Smooth muscle cell (in vitro differentiated cells): ENCODE results near the gene NFKB1. TPM values are rescaled to one million over a fixed set of nuclear protein-coding genes. Genes with fewer than 3 reads are reported as not detected.

Source experiments
- DNase-seq: peaks from one replicate; lab custom pipeline; 2025; ENCODE audit not compliant: unreplicated experiment; lab: John Stamatoyannopoulos, UW
- H2AFZ ChIP-seq: fragments of 200-600 bp; sonication (generic); 2 replicates; pipeline ENCODE4 v1.6.0; 2016; ENCODE audit warnings: antibody characterized with exemption, low read depth, mild to moderate bottlenecking
- H3F3A ChIP-seq: fragments of 200-600 bp; sonication (generic); 2 replicates; pipeline ENCODE4 v1.6.0; 2017; ENCODE audit warnings: antibody characterized with exemption, low read depth
- H3K27ac ChIP-seq: fragments of 200-600 bp; sonication (generic); 2 replicates; pipeline ENCODE4 v1.5.1; 2016; ENCODE audit warnings: low read depth, mild to moderate bottlenecking
- H3K27me3 ChIP-seq: fragments of 200-600 bp; sonication (generic); 2 replicates; pipeline ENCODE4 v1.6.1; 2016; ENCODE audit warnings: low read depth, mild to moderate bottlenecking
- H3K36me3 ChIP-seq: fragments of 200-600 bp; sonication (generic); 2 replicates; pipeline ENCODE4 v1.5.1; 2016; ENCODE audit warnings: low read depth
- H3K4me1 ChIP-seq: fragments of 200-600 bp; sonication (generic); 2 replicates; pipeline ENCODE4 v1.5.1; 2016; ENCODE audit warnings: low read depth
- H3K4me2 ChIP-seq: fragments of 200-600 bp; sonication (generic); 2 replicates; pipeline ENCODE4 v1.6.0; 2016; ENCODE audit warnings: mild to moderate bottlenecking
- H3K4me3 ChIP-seq: fragments of 200-600 bp; sonication (generic); 2 replicates; pipeline ENCODE4 v1.5.1; 2016; ENCODE audit warnings: mild to moderate bottlenecking
- H3K79me2 ChIP-seq: fragments of 200-600 bp; sonication (generic); 2 replicates; pipeline ENCODE4 v1.6.0; 2016; ENCODE audit warnings: low read depth, mild to moderate bottlenecking
- H3K9ac ChIP-seq: fragments of 200-600 bp; sonication (generic); 2 replicates; pipeline ENCODE4 v1.6.0; 2016; ENCODE audit warnings: low read depth
- H3K9me3 ChIP-seq: fragments of 200-600 bp; sonication (generic); replicated peaks from 2 replicates; pipeline ENCODE4 v1.5.1; 2016; ENCODE audit warnings: low read depth
- H4K20me1 ChIP-seq: fragments of 200-600 bp; sonication (generic); 2 replicates; pipeline ENCODE4 v1.6.0; 2016; ENCODE audit warnings: low read depth
- whole genome bisulfite sequencing: methylation state at CpG from one replicate; pipeline ENCODE4 v1.1.7; 2016; ENCODE audit warnings: low lambda C conversion rate; 5-methylcytosine and 5-hydroxymethylcytosine counted together
- polyA plus RNA-seq: library from polyadenylated mRNA; unstranded; fragments of >200 nt; fragmentation: Nextera tagmentation; extraction: Ambion mirVana; gene quantifications from 2 replicates; pipeline ENCODE4 v1.2.1, GENCODE V29; 2016
- total RNA-seq: library from RNA; depleted of rRNA; stranded (reverse); fragments of >200 nt; gene quantifications from 2 replicates; pipeline ENCODE4 v1.2.3, GENCODE V29; 2014
- TF ChIP-seq, protein P1 (sequence below): fragments of 200-600 bp; sonication (generic); IDR thresholded peaks from 2 replicates; pipeline ENCODE4 v1.5.1; 2017; ENCODE audit warnings: borderline replicate concordance, mild to moderate bottlenecking, antibody characterized with exemption; ENCODE audit not compliant: insufficient read depth, poor library complexity, severe bottlenecking

Gene NFKB1
- total and polyA plus RNA-seq, 2 experiments from 2014 or later = 15.6 to 16.1 TPM

- no peak overlapping the region for H3K4me2 ChIP-seq
- no peaks in the 10 kb centered on the region for H3K36me3 ChIP-seq
- H4K20me1 ChIP-seq = no peaks in the 10 kb centered on the region
- no peak overlapping the region for H3K4me3 ChIP-seq
- H3K79me2 ChIP-seq = no peaks in the 10 kb centered on the region
- H3K4me1 ChIP-seq = peaks cover 3% of the 10 kb centered on the region
- H3K9me3 ChIP-seq = no peaks in the 10 kb centered on the region
- no peak for DNase-seq
- TF ChIP-seq, protein P1, sequence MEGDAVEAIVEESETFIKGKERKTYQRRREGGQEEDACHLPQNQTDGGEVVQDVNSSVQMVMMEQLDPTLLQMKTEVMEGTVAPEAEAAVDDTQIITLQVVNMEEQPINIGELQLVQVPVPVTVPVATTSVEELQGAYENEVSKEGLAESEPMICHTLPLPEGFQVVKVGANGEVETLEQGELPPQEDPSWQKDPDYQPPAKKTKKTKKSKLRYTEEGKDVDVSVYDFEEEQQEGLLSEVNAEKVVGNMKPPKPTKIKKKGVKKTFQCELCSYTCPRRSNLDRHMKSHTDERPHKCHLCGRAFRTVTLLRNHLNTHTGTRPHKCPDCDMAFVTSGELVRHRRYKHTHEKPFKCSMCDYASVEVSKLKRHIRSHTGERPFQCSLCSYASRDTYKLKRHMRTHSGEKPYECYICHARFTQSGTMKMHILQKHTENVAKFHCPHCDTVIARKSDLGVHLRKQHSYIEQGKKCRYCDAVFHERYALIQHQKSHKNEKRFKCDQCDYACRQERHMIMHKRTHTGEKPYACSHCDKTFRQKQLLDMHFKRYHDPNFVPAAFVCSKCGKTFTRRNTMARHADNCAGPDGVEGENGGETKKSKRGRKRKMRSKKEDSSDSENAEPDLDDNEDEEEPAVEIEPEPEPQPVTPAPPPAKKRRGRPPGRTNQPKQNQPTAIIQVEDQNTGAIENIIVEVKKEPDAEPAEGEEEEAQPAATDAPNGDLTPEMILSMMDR = no peak
- H2AFZ ChIP-seq = no peak overlapping the region
- H3K27ac ChIP-seq = no peak overlapping the region
- H3K27me3 ChIP-seq = no peaks in the 10 kb centered on the region
- H3F3A ChIP-seq = no peaks in the 10 kb centered on the region
- no peak overlapping the region for H3K9ac ChIP-seq
- WGBS = 59% methylated on average over 1 of the region's 1 CpG
These were observed 46.9 kb upstream of the NFKB1 start for GRCh38 chr4:102454268-102454667.

- no peak overlapping the region for H3K9ac ChIP-seq
- no peak overlapping the region for H2AFZ ChIP-seq
- no peaks in the 10 kb centered on the region for H3K79me2 ChIP-seq
- H3K4me2 ChIP-seq = no peak overlapping the region
- no peaks in the 10 kb centered on the region for H4K20me1 ChIP-seq
- no peaks in the 10 kb centered on the region for H3K9me3 ChIP-seq
- no peak for DNase-seq
- no peak overlapping the region for H3K4me3 ChIP-seq
- no peak overlapping the region for H3K27ac ChIP-seq
- TF ChIP-seq, protein P1 = no peak
- no peaks in the 10 kb centered on the region for H3K27me3 ChIP-seq
- H3K36me3 ChIP-seq = no peaks in the 10 kb centered on the region
- 92% methylated on average over 9 of the region's 9 CpGs for WGBS
- peaks cover 3% of the 10 kb centered on the region for H3K4me1 ChIP-seq
- no peaks in the 10 kb centered on the region for H3F3A ChIP-seq
These were observed 46.0 kb upstream of the NFKB1 start for GRCh38 chr4:102454981-102455685.

DNA sequence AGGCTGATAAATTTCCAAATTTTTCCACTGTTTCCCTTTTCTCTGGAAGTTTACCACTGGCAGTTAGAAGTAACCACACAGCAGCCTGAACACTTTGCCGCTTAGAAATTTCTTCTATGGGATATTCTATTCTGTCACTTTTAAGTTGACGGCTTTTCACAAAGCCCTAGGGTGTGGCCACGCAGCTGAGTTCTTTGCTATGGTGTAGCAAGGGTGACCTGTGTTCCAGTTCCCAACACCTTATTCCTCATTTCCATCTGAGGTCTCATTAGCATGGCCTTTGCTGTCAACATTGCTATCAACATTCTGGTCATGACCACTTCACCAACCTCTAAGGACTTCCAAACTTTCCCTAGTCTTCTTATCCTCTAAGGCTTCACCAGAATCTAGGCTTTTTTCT, 45.4 kb upstream of the NFKB1 start:
- DNase-seq = no peak
- H3K9me3 ChIP-seq = no peaks in the 10 kb centered on the region
- no peak overlapping the region for H3K27ac ChIP-seq
- H3K9ac ChIP-seq = no peak overlapping the region
- 86% methylated on average over 3 of the region's 3 CpGs for WGBS
- TF ChIP-seq, protein P1 = no peak
- peaks cover 3% of the 10 kb centered on the region for H3K4me1 ChIP-seq
- H3F3A ChIP-seq = no peaks in the 10 kb centered on the region
- H4K20me1 ChIP-seq = no peaks in the 10 kb centered on the region
- H3K4me2 ChIP-seq = no peak overlapping the region
- H3K27me3 ChIP-seq = no peaks in the 10 kb centered on the region
- H3K79me2 ChIP-seq = no peaks in the 10 kb centered on the region
- H2AFZ ChIP-seq = no peak overlapping the region
- no peaks in the 10 kb centered on the region for H3K36me3 ChIP-seq
- H3K4me3 ChIP-seq = no peak overlapping the region

GRCh38 chr4:102466298-102466697, 34.9 kb upstream of the NFKB1 start:
- DNase-seq = no peak
- Histone ChIP-seq H3K79me2 (no peaks in the 10 kb centered on the region), H2AFZ (no peak overlapping the region), H3K4me2 (no peak overlapping the region), H3K4me3 (no peak overlapping the region), H3K27me3 (no peaks in the 10 kb centered on the region), H3K36me3 (no peaks in the 10 kb centered on the region), H3K9ac (no peak overlapping the region), H3F3A (no peaks in the 10 kb centered on the region), H3K4me1 (no peaks in the 10 kb centered on the region), H3K27ac (no peak overlapping the region), H3K9me3 (peaks cover 3% of the 10 kb centered on the region), H4K20me1 (no peaks in the 10 kb centered on the region)
- 85% methylated on average over 2 of the region's 2 CpGs for WGBS
- TF ChIP-seq, protein P1 = no peak
